HepG2 (cell line): ENCODE results near the gene DCP1B. TPM values are rescaled to one million over a fixed set of nuclear protein-coding genes. Genes with fewer than 3 reads are reported as not detected.

Experiments
- E2F2 ChIP-seq: sonication (generic); formaldehyde crosslinking; IDR thresholded peaks from 2 replicates; pipeline ENCODE4 v1.4.0; 2020; ENCODE audit warnings: missing genetic modification reagents, borderline replicate concordance
- NCOR1 ChIP-seq: fragments of 200-600 bp; sonication (generic); IDR thresholded peaks from 2 replicates; pipeline ENCODE4 v1.7.0; 2017; ENCODE audit warnings: antibody characterized with exemption, low read length, borderline replicate concordance
- TOPORS ChIP-seq: sonication (generic); formaldehyde crosslinking; IDR thresholded peaks from 2 replicates; pipeline ENCODE4 v1.8.0; 2023; ENCODE audit warnings: mild to moderate bottlenecking, missing genetic modification reagents
- ZNF3 ChIP-seq: IDR thresholded peaks from 2 replicates; pipeline ENCODE4 v1.7.0; 2017; ENCODE audit warnings: inconsistent platforms
- ZNF616 ChIP-seq: sonication (generic); formaldehyde crosslinking; IDR thresholded peaks from 2 replicates; pipeline ENCODE4 v1.5.0; 2020; ENCODE audit warnings: low read depth, mild to moderate bottlenecking, missing genetic modification reagents
- ZNF777 ChIP-seq: sonication (generic); formaldehyde crosslinking; IDR thresholded peaks from 2 replicates; pipeline ENCODE4 v1.4.0; 2020; ENCODE audit warnings: missing genetic modification reagents
- polyA plus RNA-seq, 8 experiments: library from polyadenylated mRNA; depleted of rRNA in 3 of 8; stranded (reverse) in 7 of 8; unstranded in 1 of 8; fragments of >200 nt; fragmentation: Illumina TruSeq in 4 of 8; extraction: Trizol in 4 of 8; gene quantifications; 2 replicates each; pipeline versions ENCODE4 v1.2.1 to v1.2.3, GENCODE V29; 2011 to 2016; ENCODE audit warnings: low read depth in 4 of 8, missing spikeins in 1 of 8, mixed read lengths in 1 of 8; ENCODE audit not compliant: insufficient read depth in 1 of 8
- total RNA-seq, 5 experiments: library from RNA; depleted of rRNA; stranded (reverse); fragments of >200 nt; fragmentation: Illumina TruSeq; extraction: Trizol; gene quantifications; 2 replicates each; pipeline ENCODE4 v1.2.3, GENCODE V29; 2016; ENCODE audit warnings: low read depth in 1 of 5
- TF ChIP-seq, protein P1 (sequence below): fragments of 450-650 bp; IDR thresholded peaks from 2 replicates; pipeline ENCODE4 v1.6.1; 2017; ENCODE audit warnings: mild to moderate bottlenecking
- TF ChIP-seq, protein P2 (sequence below): sonication (generic); formaldehyde crosslinking; IDR thresholded peaks from 2 replicates; pipeline ENCODE4 v1.5.0; 2020; ENCODE audit warnings: missing genetic modification reagents, mild to moderate bottlenecking, borderline replicate concordance
- TF ChIP-seq, protein P3 (sequence below): sonication (generic); formaldehyde crosslinking; IDR thresholded peaks from 2 replicates; pipeline ENCODE4 v1.5.1; 2020; ENCODE audit warnings: mild to moderate bottlenecking, missing genetic modification reagents, borderline replicate concordance
- TF ChIP-seq, protein P4 (sequence below): sonication (generic); formaldehyde crosslinking; IDR thresholded peaks from 2 replicates; pipeline ENCODE4 v1.4.0; 2020; ENCODE audit warnings: low read depth, missing genetic modification reagents

The DCP1B gene
- total and polyA plus RNA-seq, 2 of the 13 experiments (the other 11 are each of a cell fraction or from before 2014, with no cell fraction given), result 11.4 to 27.2 TPM

DNA sequence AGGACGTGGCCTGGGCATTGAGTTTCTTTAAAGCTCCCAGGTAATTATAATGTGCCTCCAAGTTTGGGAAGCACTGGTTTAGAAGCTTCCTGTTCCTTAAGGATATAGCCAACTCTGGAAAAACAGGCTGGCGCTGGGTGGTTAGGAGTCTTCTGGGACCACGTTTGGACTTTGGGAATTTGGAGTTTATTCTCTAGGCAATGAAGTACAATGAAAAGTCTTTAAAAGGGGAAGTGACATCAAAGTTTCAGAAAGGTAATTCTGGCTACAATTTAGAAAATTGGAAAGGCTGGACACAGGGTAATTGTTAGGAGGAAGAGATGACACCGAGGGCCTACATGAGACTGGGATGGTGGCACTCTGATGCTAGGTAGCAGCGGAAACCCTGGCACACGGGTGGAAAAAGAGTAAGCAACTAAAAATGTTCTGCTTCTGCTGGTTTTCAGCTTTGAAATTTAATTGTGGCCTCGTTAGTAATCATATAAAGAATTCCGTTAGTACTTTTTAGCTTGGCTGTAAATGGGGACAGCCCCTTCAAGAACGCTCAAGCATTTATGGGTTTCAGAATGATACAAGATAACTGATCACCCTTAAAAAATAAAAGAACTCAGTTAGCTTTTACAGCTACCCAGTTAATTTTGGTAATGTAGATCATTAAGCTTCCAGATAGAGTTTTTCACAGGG is 12.7 kb upstream of the DCP1B start (continued):
- TF ChIP-seq, protein P1, sequence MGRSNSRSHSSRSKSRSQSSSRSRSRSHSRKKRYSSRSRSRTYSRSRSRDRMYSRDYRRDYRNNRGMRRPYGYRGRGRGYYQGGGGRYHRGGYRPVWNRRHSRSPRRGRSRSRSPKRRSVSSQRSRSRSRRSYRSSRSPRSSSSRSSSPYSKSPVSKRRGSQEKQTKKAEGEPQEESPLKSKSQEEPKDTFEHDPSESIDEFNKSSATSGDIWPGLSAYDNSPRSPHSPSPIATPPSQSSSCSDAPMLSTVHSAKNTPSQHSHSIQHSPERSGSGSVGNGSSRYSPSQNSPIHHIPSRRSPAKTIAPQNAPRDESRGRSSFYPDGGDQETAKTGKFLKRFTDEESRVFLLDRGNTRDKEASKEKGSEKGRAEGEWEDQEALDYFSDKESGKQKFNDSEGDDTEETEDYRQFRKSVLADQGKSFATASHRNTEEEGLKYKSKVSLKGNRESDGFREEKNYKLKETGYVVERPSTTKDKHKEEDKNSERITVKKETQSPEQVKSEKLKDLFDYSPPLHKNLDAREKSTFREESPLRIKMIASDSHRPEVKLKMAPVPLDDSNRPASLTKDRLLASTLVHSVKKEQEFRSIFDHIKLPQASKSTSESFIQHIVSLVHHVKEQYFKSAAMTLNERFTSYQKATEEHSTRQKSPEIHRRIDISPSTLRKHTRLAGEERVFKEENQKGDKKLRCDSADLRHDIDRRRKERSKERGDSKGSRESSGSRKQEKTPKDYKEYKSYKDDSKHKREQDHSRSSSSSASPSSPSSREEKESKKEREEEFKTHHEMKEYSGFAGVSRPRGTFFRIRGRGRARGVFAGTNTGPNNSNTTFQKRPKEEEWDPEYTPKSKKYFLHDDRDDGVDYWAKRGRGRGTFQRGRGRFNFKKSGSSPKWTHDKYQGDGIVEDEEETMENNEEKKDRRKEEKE, result no peak
- TF ChIP-seq ZNF616 (CRISPR knock-in tag) (no peak), ZNF777 (CRISPR knock-in tag) (no peak), NCOR1 (no peak), ZNF3 (CRISPR knock-in tag) (no peak), E2F2 (CRISPR knock-in tag) (no peak), TOPORS (CRISPR knock-in tag) (no peak)
- TF ChIP-seq, protein P2, sequence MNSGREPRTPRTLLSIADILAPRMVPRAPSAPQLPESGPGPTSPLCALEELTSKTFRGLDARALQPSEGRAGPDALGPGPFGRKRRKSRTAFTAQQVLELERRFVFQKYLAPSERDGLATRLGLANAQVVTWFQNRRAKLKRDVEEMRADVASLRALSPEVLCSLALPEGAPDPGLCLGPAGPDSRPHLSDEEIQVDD, result no peak
- TF ChIP-seq, protein P3, sequence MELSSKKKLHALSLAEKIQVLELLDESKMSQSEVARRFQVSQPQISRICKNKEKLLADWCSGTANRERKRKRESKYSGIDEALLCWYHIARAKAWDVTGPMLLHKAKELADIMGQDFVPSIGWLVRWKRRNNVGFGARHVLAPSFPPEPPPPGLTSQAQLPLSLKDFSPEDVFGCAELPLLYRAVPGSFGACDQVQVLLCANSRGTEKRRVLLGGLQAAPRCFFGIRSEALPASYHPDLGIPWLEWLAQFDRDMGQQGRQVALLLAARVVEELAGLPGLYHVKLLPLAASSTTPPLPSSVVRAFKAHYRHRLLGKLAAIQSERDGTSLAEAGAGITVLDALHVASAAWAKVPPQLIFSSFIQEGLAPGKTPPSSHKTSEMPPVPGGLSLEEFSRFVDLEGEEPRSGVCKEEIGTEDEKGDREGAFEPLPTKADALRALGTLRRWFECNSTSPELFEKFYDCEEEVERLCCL (CRISPR knock-in tag), result no peak
- TF ChIP-seq, protein P4, sequence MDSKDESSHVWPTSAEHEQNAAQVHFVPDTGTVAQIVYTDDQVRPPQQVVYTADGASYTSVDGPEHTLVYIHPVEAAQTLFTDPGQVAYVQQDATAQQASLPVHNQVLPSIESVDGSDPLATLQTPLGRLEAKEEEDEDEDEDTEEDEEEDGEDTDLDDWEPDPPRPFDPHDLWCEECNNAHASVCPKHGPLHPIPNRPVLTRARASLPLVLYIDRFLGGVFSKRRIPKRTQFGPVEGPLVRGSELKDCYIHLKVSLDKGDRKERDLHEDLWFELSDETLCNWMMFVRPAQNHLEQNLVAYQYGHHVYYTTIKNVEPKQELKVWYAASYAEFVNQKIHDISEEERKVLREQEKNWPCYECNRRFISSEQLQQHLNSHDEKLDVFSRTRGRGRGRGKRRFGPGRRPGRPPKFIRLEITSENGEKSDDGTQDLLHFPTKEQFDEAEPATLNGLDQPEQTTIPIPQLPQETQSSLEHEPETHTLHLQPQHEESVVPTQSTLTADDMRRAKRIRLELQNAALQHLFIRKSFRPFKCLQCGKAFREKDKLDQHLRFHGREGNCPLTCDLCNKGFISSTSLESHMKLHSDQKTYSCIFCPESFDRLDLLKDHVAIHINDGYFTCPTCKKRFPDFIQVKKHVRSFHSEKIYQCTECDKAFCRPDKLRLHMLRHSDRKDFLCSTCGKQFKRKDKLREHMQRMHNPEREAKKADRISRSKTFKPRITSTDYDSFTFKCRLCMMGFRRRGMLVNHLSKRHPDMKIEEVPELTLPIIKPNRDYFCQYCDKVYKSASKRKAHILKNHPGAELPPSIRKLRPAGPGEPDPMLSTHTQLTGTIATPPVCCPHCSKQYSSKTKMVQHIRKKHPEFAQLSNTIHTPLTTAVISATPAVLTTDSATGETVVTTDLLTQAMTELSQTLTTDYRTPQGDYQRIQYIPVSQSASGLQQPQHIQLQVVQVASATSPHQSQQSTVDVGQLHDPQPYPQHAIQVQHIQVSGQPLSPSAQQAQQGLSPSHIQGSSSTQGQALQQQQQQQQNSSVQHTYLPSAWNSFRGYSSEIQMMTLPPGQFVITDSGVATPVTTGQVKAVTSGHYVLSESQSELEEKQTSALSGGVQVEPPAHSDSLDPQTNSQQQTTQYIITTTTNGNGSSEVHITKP (CRISPR knock-in tag), result no peak
